H9 (cell line): ENCODE measurements around the gene LRRK1. TPM values are rescaled to one million over a fixed set of nuclear protein-coding genes. Genes with fewer than 3 reads are reported as not detected.

Experiments
- DNase-seq: peaks from one replicate; pipeline ENCODE4 v3.0.0-alpha.2; 2017
- H2AFZ ChIP-seq: one replicate; pipeline ENCODE4 v1.6.1; 2013; ENCODE audit warnings: mild to moderate bottlenecking, low read length, control low read depth, moderate library complexity
- H2AK5ac ChIP-seq: 2 replicates; pipeline ENCODE4 v1.6.1; 2013; ENCODE audit warnings: low read length, control low read depth, mixed read lengths; ENCODE audit not compliant: insufficient read length
- H2BK120ac ChIP-seq: one replicate; pipeline ENCODE4 v1.6.1; 2013; ENCODE audit warnings: low read depth, mild to moderate bottlenecking, low read length, control low read depth, inconsistent platforms; ENCODE audit not compliant: poor library complexity, severe bottlenecking
- H2BK12ac ChIP-seq: 2 replicates; pipeline ENCODE4 v1.6.1; 2013; ENCODE audit warnings: low read length, control low read depth, mixed read lengths, low read depth; ENCODE audit not compliant: insufficient read length
- H2BK15ac ChIP-seq: 2 replicates; pipeline ENCODE4 v1.6.1; 2013; ENCODE audit warnings: low read depth, low read length, control low read depth
- H2BK20ac ChIP-seq: one replicate; pipeline ENCODE4 v1.6.1; 2013; ENCODE audit warnings: low read depth, mild to moderate bottlenecking, low read length, control low read depth, inconsistent platforms; ENCODE audit not compliant: poor library complexity, severe bottlenecking
- H2BK5ac ChIP-seq: 2 replicates; pipeline ENCODE4 v1.6.1; 2013; ENCODE audit warnings: low read length, control low read depth, mixed read lengths; ENCODE audit not compliant: insufficient read length
- H3K14ac ChIP-seq: 2 replicates; pipeline ENCODE4 v1.6.1; 2013; ENCODE audit warnings: low read length, control low read depth; ENCODE audit not compliant: insufficient read depth
- H3K18ac ChIP-seq: 2 replicates; pipeline ENCODE4 v1.6.1; 2013; ENCODE audit warnings: low read depth, mild to moderate bottlenecking, mixed read lengths, low read length, control low read depth; ENCODE audit not compliant: insufficient read length
- H3K23ac ChIP-seq: 2 replicates; pipeline ENCODE4 v1.6.1; 2013; ENCODE audit warnings: low read length, control low read depth, mixed read lengths, low read depth; ENCODE audit not compliant: insufficient read length
- H3K23me2 ChIP-seq: 2 replicates; pipeline ENCODE4 v1.6.1; 2013; ENCODE audit warnings: low read depth, mild to moderate bottlenecking, mixed read lengths, low read length, control low read depth; ENCODE audit not compliant: insufficient read length, poor library complexity, severe bottlenecking
- H3K27ac ChIP-seq: 2 replicates; pipeline ENCODE4 v1.5.1; 2013; ENCODE audit warnings: low read length, control low read depth, mixed read lengths, low read depth; ENCODE audit not compliant: insufficient read length
- H3K27me3 ChIP-seq: 2 replicates; pipeline ENCODE4 v1.6.1; 2013; ENCODE audit warnings: low read length, control low read depth, inconsistent platforms; ENCODE audit not compliant: insufficient read depth
- H3K4ac ChIP-seq: 2 replicates; pipeline ENCODE4 v1.6.1; 2013; ENCODE audit warnings: low read depth, mild to moderate bottlenecking, control low read depth, inconsistent platforms, low read length, moderate library complexity
- H3K4me1 ChIP-seq: 2 replicates; pipeline ENCODE4 v1.6.1; 2013; ENCODE audit warnings: low read length, control low read depth, inconsistent platforms; ENCODE audit not compliant: insufficient read depth
- H3K4me2 ChIP-seq: 2 replicates; pipeline ENCODE4 v1.6.1; 2013; ENCODE audit warnings: low read length, control low read depth, mixed read lengths; ENCODE audit not compliant: insufficient read length, insufficient read depth
- H3K56ac ChIP-seq: 2 replicates; pipeline ENCODE4 v1.6.1; 2013; ENCODE audit warnings: low read depth, mild to moderate bottlenecking, mixed read lengths, low read length, control low read depth; ENCODE audit not compliant: insufficient read length
- H3K79me1 ChIP-seq: 2 replicates; pipeline ENCODE4 v1.6.1; 2013; ENCODE audit warnings: low read depth, mild to moderate bottlenecking, moderate library complexity, low read length, control low read depth, inconsistent platforms; ENCODE audit not compliant: insufficient read depth, poor library complexity, severe bottlenecking
- H3K79me2 ChIP-seq: 2 replicates; pipeline ENCODE4 v1.6.1; 2013; ENCODE audit warnings: low read length, control low read depth, inconsistent platforms; ENCODE audit not compliant: insufficient read depth
- H3K9ac ChIP-seq: 2 replicates; pipeline ENCODE4 v1.6.1; 2013; ENCODE audit warnings: low read length, control low read depth, mixed read lengths; ENCODE audit not compliant: insufficient read length; ENCODE audit errors: extremely low read depth
- H3K9me3 ChIP-seq: one replicate; pipeline ENCODE4 v1.6.1; 2013; ENCODE audit warnings: low read depth, low read length, inconsistent platforms; ENCODE audit not compliant: control insufficient read depth
- H3T11ph ChIP-seq: one replicate; pipeline ENCODE4 v1.6.1; 2013; ENCODE audit warnings: mild to moderate bottlenecking, low read length, control low read depth, inconsistent platforms
- H4K20me1 ChIP-seq: one replicate; pipeline ENCODE4 v1.6.1; 2013; ENCODE audit not compliant: control insufficient read depth, insufficient read length, insufficient read depth
- H4K5ac ChIP-seq: 2 replicates; pipeline ENCODE4 v1.6.1; 2013; ENCODE audit warnings: low read depth, mild to moderate bottlenecking, mixed read lengths, low read length, control low read depth; ENCODE audit not compliant: insufficient read length
- H4K8ac ChIP-seq: replicated peaks from 2 replicates; pipeline ENCODE4 v1.6.1; 2013; ENCODE audit warnings: low read length, control low read depth, mixed read lengths, low read depth; ENCODE audit not compliant: insufficient read length
- H4K91ac ChIP-seq: 2 replicates; pipeline ENCODE4 v1.6.1; 2013; ENCODE audit warnings: low read depth, mild to moderate bottlenecking, moderate library complexity, mixed read lengths, low read length, control low read depth; ENCODE audit not compliant: insufficient read length
- H3K27ac Mint-ChIP-seq, 3 experiments: 2 replicates in 2 of 3; 3 replicates in 1 of 3; pipeline ENCODE4 v1.8.0; 2020 to 2021; ENCODE audit warnings: mixed read lengths in 3 of 3, mild to moderate bottlenecking in 1 of 3, moderate library complexity in 1 of 3
- H3K27me3 Mint-ChIP-seq: 2 replicates; pipeline ENCODE4 v1.8.0; 2021; ENCODE audit warnings: low read depth, mild to moderate bottlenecking, moderate library complexity, mixed read lengths
- H3K36me3 Mint-ChIP-seq, 3 experiments: 2 replicates in 2 of 3; 3 replicates in 1 of 3; pipeline ENCODE4 v1.8.0; 2020 to 2021; ENCODE audit warnings: low read depth in 3 of 3, mixed read lengths in 3 of 3; ENCODE audit not compliant: insufficient read depth in 1 of 3
- H3K4me1 Mint-ChIP-seq, 2 experiments: 2 replicates each; pipeline ENCODE4 v1.8.0; 2020; ENCODE audit warnings: mixed read lengths in 2 of 2
- H3K4me3 Mint-ChIP-seq, 2 experiments: 2 replicates in 1 of 2; 3 replicates in 1 of 2; pipeline ENCODE4 v1.8.0; 2020 to 2021; ENCODE audit warnings: mild to moderate bottlenecking in 2 of 2, mixed read lengths in 2 of 2, moderate library complexity in 1 of 2
- H3K9me3 Mint-ChIP-seq, 2 experiments: 2 replicates in 1 of 2; 3 replicates in 1 of 2; pipeline ENCODE4 v1.8.0; 2020; ENCODE audit warnings: mild to moderate bottlenecking in 2 of 2, mixed read lengths in 2 of 2, moderate library complexity in 1 of 2
- CTCF ChIP-seq: fragments of 200-600 bp; sonication (generic); conservative IDR thresholded peaks from 3 replicates; pipeline ENCODE4 v1.8.0; 2021; ENCODE audit warnings: antibody characterized with exemption, mild to moderate bottlenecking
- WGBS: extraction: QIAGEN DNeasy Blood & Tissue Kit; methylation state at CpG from one replicate; pipeline ENCODE4 v1.1.7; 2013; ENCODE audit warnings: missing lambda C conversion rate, low lambda C conversion rate, mixed read lengths; ENCODE audit not compliant: insufficient read length; ENCODE audit errors: extremely low coverage; 5-methylcytosine and 5-hydroxymethylcytosine counted together
- total RNA-seq: library from RNA; stranded (reverse); gene quantifications from 2 replicates; pipeline ENCODE4 v1.2.1, GENCODE V29; 2021

The LRRK1 gene
- total RNA-seq, 1 experiment from 2014 or later, result 4.0 TPM

- H3K18ac ChIP-seq, result no peak overlapping the region
- no peak overlapping the region for H2AK5ac ChIP-seq
- H3K9me3 Mint-ChIP-seq, result no peaks in the 10 kb centered on the region; a peak in 1 of 5 replicates
- H3K9me3 ChIP-seq, result no peaks in the 10 kb centered on the region
- H3K27ac ChIP-seq, result no peak overlapping the region
- no peak overlapping the region for H2BK12ac ChIP-seq
- no peak for DNase-seq
- no peaks in the 10 kb centered on the region for H3K79me1 ChIP-seq
- H4K20me1 ChIP-seq, result no peaks in the 10 kb centered on the region
- H3K4me1 Mint-ChIP-seq, result peaks cover 29 to 32% of the 10 kb centered on the region in 2 experiments
- TF ChIP-seq CTCF, result no peak
- peaks cover 11% of the 10 kb centered on the region; the same call in 1 of the 2 replicates for H3K4me1 ChIP-seq
- H2BK20ac ChIP-seq, result no peak overlapping the region
- H3K27me3 ChIP-seq, result no peaks in the 10 kb centered on the region
- no peak overlapping the region for H3K14ac ChIP-seq
- no peak overlapping the region for H2BK5ac ChIP-seq
- H4K5ac ChIP-seq, result no peak overlapping the region
- no peaks in the 10 kb centered on the region; the same call in 1 of the 2 replicates for H3K27me3 Mint-ChIP-seq
- no peak overlapping the region for H2BK15ac ChIP-seq
- H3K4me3 Mint-ChIP-seq, result no peak overlapping the region
- no peaks in the 10 kb centered on the region for H3K79me2 ChIP-seq
- no peak overlapping the region for H4K8ac ChIP-seq
- H3K9ac ChIP-seq, result no peak overlapping the region
- H3K23ac ChIP-seq, result no peak overlapping the region
- no peak overlapping the region for H3K4ac ChIP-seq
- no peaks in the 10 kb centered on the region; a peak in 1 of 7 replicates for H3K36me3 Mint-ChIP-seq
- WGBS, result no CpG with 5 or more reads among the region's 9 CpGs
- H2AFZ ChIP-seq, result no peak overlapping the region
- peak overlapping the region in 2 of 3 experiments; percentile 4 to 65; a peak in 1 of 7 replicates for H3K27ac Mint-ChIP-seq
- H3K56ac ChIP-seq, result no peak overlapping the region
- H3T11ph ChIP-seq, result no peak overlapping the region
- H4K91ac ChIP-seq, result no peak overlapping the region
- no peaks in the 10 kb centered on the region for H3K23me2 ChIP-seq
- H2BK120ac ChIP-seq, result no peak overlapping the region
- H3K4me2 ChIP-seq, result no peak overlapping the region
Measured at GRCh38 chr15:101081900-101082299, 162.7 kb downstream of the LRRK1 start.
